Measurements from ENCODE around the gene WIZ.
A peak's percentile ranks its signal among the peaks of the same experiment; 100 is the strongest.
"Not testable (repeated sequence)": the region's sequence is repeated elsewhere in the genome, so short reads cannot be mapped to it uniquely, and the experiment has no call there.

Gene WIZ

DNA sequence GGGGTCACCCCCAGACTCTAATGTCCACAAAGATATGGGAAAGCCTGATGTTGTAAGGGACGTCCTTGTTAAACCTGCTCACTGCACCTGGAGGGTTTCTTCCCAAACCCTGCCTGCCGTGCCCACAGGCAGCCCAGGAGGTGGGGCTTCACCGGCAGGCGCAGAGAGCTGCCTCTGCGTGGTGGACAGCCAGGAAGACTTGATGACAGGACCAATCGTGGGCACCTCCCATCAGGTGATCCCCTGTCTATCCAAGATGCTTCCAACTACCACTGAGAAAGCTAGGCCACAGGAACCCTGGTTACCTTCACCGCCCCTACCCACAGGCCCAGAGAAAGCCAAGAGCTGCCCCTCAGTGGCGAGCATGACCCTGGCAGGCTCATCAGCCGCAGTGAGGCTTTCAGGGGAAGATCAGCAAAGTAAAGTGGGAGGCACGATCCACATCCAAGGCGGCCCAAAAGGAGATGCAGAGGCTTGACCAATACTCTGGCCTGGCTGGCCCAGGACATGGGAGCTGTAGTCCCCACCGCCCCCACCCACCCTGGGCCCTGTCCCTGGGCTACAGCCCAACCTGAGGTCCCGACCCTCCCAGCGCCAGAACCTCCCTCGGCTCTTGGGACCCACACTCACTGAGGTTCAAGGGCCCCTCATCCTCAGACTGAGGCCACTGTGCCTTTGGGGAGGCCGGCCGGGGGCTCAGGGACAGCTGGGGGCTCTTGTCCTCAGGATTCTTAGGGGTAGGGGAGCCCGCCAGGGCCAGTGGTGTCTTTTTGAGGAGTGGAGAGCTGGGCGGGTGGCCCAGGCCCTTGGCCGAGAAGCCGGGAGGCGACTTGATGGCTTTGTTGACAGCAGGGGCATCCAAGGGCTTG lies 20.6 kb downstream of the WIZ start:
- DNase-seq: no peak

DNA sequence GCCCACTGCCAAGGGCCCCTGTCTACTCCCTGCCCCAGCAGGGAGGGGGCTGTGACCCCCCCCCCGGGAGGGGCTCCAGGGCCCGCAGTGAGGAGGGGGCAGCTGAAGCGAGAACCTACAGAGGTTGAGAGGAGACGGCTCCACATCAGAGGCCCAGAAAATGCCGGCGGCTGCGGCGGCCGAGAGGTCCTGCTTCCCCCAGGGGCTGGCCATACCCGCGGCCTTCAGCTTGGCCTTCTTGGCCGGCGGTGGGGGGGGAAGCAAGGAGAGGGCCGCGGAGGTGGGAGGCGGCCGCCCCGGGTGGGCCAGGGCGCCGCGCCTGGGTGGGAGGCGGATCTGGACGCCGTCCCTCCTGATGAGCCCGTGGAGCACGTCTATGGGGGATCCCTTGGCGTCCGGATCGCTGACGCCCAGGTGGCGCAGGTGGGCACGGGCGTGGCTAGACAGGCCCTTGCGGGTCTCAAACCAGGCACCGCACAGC lies 21.7 kb downstream of the WIZ start:
- DNase-seq: no peak

DNA sequence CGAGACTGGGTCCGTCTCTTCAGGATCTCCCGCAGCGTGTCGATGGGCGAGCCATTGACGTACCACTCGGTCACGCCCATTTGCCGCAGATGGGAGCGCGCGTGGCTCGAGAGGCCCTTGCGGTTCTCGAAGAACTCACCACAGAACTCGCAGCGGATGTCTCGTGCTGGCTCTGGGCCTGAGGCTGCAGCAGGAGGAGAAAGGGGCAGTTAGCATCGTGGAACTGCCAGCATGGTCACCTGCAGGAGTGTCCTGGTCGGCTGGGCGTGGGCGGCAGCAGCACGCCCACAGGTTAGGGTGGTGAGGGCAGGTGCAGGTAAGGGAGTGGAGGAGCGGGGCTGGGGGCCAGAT lies 22.4 kb downstream of the WIZ start:
- no peak for DNase-seq

GRCh38 chr19:15426485-15427349 lies 23.0 kb downstream of the WIZ start:
- DNase-seq: no peak

GRCh38 chr19:15425321-15425950 lies 24.3 kb downstream of the WIZ start:
- DNase-seq: no peak

DNA sequence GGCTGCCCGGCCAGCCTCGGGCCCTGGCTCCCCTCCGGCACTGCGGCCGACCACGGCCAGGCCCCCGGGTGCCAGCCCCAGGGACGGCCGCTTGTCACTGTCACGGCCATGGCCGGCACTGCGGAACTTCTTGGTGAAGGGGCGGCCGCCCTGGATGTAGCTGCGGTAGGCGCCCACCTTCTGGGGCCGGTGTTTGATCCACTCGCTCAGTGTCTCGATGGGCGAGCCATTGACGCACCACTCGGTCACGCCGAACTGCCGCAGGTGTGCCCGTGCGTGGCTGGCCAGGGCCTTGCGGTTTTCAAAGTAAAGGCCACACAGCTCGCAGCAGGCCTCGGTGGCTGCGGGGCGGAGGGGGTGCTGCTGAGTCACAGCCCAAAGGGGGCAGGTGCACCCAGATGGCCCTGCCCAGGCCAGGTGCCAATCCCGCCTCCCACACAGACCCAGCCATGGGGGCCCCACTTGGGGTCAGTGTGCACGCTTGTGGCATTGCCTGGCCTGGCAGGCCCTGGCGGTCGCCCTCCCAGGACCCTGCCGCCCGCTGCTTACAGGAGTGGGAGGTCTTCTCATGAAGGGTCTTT lies 25.0 kb downstream of the WIZ start:
- no peak for DNase-seq

GRCh38 chr19:15424121-15424520 lies 25.6 kb downstream of the WIZ start:
- DNase-seq: no peak

- no peak for DNase-seq
Measured at GRCh38 chr19:15423130-15423529, 26.6 kb downstream of the WIZ start.

GRCh38 chr19:15422296-15423075 lies 27.3 kb downstream of the WIZ start:
- no peak for DNase-seq

DNA sequence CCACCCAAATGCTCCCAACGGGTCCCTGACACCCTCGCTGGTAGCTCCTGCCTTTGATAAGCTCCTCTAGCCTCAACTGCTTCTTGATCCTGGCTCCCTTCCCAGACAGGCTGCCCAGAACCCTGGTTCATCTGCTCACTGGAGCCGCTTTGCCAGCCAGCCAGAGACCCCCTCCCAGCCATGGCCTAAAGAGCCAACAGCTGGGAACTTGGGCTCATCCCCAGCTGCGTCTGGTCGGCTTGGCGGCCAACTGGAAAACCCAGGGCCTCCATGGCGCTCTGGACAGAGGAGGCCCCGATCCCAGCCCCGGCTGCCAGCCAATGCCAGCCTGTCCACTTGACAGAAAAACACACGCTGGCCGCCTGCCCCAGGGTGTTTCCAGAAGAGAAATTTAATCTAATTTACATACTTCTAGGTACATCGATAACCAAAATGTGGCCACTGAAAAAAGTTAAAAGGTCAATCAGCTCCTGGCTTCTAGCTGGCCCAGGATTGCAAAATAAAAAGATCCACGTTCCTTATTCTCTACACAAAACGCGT lies 28.0 kb downstream of the WIZ start:
- no peak for DNase-seq

- DNase-seq: no peak
Measured at GRCh38 chr19:15421136-15421695, 28.5 kb downstream of the WIZ start.

DNA sequence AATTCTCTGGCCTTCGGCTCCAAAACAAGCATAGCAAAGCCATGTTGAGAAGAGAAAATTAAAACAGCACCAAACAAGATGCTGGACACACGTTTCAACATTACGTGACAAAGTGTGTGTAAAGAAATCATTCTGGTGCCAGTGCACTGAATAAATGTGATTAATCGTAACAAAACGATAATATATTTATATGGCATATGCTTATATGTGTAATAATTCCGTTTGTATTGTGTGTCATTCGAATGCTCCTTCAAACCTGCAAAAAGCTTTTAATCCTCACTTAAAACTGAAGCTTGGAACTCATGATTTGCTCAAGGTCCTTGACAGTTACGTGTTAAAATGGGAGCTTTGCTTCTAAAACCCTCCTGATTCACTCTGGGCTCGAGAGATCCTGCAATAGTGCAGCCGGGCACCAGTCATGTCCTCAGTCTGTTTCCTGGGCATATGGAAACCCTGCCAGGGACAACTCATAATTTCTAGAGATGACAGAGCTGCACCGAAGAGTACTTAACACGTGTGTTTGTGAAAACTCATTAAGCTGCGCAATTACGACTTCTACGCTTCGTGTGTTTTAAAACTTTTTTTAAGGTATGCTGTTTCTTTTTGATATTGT lies 30.2 kb downstream of the WIZ start:
- DNase-seq: no peak

GRCh38 chr19:15418579-15419412 lies 31.0 kb downstream of the WIZ start, which contains the start of gene AKAP8L:
Gene AKAP8L (minus strand): TSS chr19:15418988. CDS start chr19:15418923, 65 bp downstream.
- peak; percentile 94 for DNase-seq

- DNase-seq: no peak
Measured at GRCh38 chr19:15418231-15418578, 31.6 kb downstream of the WIZ start.

DNA sequence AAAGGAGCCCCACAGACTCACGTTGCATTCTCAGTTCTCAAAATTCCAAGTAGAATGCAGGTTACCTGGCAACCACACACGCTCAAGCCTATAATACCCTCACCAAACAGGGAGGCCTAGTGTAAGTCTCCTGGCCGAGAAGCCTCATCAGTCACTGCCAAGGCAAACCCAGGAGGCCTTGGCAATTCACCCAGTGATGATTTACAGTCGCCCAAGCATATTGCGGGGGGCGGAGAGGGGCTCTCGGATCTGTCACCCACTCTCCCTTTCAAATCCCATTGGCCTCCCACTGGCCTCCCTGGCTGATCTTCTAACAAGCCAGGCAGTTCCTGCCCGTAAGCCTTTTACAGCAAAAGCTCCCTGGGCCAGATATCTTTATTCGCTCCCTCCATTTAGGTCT lies 32.1 kb downstream of the WIZ start:
- DNase-seq: no peak

- no peak for DNase-seq
Measured at GRCh38 chr19:15412832-15413231, 36.9 kb downstream of the WIZ start.

DNA sequence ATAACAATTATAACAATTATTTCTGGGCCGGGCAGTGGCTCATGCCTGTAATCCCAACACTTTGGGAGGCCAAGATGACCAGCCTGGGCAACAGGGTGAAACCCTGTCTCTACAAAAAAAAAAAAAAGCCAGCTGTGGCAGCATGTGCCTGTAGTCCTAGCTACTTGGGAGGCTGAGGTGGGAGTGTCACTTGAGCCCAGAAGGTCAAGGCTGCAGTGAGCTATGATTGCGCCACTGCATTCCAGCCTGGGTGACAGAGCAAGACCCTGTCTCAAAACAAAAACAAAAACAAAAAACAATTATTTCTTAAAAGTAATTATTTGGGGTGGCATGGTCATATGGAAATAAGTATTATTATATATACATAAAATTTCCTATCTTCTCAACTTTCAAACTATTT lies 38.4 kb downstream of the WIZ start:
- not testable (repeated sequence) for DNase-seq

DNA sequence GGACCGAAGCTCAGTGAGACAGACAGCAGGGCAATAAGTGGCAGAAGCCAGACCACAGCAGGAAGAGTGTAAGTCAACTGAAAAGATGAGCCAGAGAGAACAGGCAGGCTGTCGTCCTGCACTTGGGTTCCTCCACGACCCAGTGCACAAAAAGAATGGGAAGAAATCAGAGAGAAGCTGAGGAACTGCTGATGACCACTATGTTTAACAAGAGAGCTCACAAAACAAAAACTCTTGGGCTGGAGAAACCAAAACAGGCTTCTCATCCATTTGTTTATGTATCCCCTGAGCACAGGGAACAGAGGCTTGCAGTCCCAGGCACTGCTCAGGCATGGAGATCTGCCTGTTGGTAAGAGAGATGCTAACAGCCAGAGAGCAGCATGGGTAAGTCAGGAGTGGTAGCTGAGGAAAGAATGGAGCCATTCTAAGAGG lies 45.0 kb downstream of the WIZ start:
- no peak for DNase-seq

DNA sequence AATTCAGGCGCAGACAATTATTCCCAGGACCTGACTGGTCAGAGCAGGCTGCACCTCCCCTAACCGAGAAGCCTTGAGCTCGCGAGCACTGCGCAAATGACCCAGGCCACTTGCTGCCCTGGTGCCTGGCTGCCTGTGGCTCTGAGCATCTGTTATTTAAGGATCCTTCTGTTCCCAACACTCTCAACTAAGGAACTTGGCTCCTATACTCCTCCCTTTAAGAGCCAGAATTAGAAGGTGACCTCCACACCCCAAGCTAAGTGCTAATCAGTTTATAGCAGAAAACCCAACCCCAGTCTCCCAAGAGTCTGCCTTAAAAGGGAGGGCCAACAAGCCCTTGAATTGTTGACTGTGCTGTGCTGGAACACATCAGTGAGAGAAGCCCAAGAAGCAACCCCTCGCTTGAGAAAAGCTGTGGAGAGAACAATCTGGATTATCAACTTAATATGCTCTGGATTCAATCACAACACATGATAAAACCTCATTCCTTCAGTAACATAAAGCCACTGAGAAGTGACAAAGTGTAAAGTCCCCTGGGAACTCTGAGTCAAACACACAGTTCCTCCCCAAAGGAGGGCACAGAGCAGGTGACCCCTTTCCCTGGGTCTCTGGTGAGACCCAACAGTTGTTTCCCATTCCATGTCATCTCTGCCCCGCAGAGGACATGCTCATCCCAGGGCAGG lies 45.5 kb downstream of the WIZ start:
- no peak for DNase-seq

- DNase-seq: no peak
Measured at GRCh38 chr19:15403151-15403531, 46.6 kb downstream of the WIZ start.

All from activated T-cell treated with anti-CD3 and anti-CD28 coated beads, Interleukin-2, amount 50 U/mL, for 1 hour (primary cell).